ENCODE data around the gene MYBPHL. TPM values are rescaled to one million over a fixed set of nuclear protein-coding genes. Genes with fewer than 3 reads are reported as not detected.

Gene MYBPHL
- total and polyA plus RNA-seq, 2 of the 13 experiments (the other 11 are each of a cell fraction or from before 2014, with no cell fraction given): 3.7 to 3.8 TPM

- TF ChIP-seq FOXP4 (CRISPR knock-in tag; IDR thresholded peaks at IDR 0.05) (0 out of 2 replicates have a peak, but pooled peaks have one; percentile 33), HNRNPH1 (optimal IDR thresholded peaks at IDR 0.05; ENCODE audit: low read depth, low read length) (no peak), ASH2L (IDR thresholded peaks at IDR 0.05; ENCODE audit: insufficient read length, low read depth, low read length) (peak; percentile 30), MLLT10 (CRISPR knock-in tag; IDR thresholded peaks at IDR 0.05) (no peak), XBP1 (CRISPR knock-in tag; IDR thresholded peaks at IDR 0.05) (no peak), ARNT (IDR thresholded peaks at IDR 0.05) (no peak), FOXA1 (IDR thresholded peaks at IDR 0.05) (no peak), FOXA1 (CRISPR knock-in tag; IDR thresholded peaks at IDR 0.05) (peak; percentile 54), DNMT3B (CRISPR knock-in tag; conservative IDR thresholded peaks at IDR 0.05) (0 out of 2 replicates have a peak, but pooled peaks have one; percentile 39), TARDBP (CRISPR knock-in tag; IDR thresholded peaks at IDR 0.05) (peak; percentile 95), ELF3 (CRISPR knock-in tag; IDR thresholded peaks at IDR 0.05) (peak; percentile 78), SMARCC2 (IDR thresholded peaks at IDR 0.05) (no peak), ZSCAN21 (CRISPR knock-in tag; IDR thresholded peaks at IDR 0.05; ENCODE audit: borderline replicate concordance) (peak; percentile 64; the same call in 1 of the 2 replicates), ZFX (CRISPR knock-in tag; IDR thresholded peaks at IDR 0.05; ENCODE audit: low read depth) (peak; percentile 92), NR2F2 (IDR thresholded peaks at IDR 0.05; ENCODE audit: borderline replicate concordance, low read depth) (no peak), ZNF646 (CRISPR knock-in tag; IDR thresholded peaks at IDR 0.05) (no peak), PREB (CRISPR knock-in tag; IDR thresholded peaks at IDR 0.05) (no peak), ZNF17 (CRISPR knock-in tag; IDR thresholded peaks at IDR 0.05) (no peak), GATAD1 (CRISPR knock-in tag; IDR thresholded peaks at IDR 0.05) (peak; percentile 78), GABPA (IDR thresholded peaks at IDR 0.05; ENCODE audit: low read depth, low read length) (no peak), GABPA (CRISPR knock-in tag; IDR thresholded peaks at IDR 0.05; ENCODE audit: low read depth) (no peak), FOXM1 (CRISPR knock-in tag; IDR thresholded peaks at IDR 0.05) (no peak), BRD4 (CRISPR knock-in tag; IDR thresholded peaks at IDR 0.05) (no peak), HNRNPL (IDR thresholded peaks at IDR 0.05; ENCODE audit: low read depth, low read length) (peak; percentile 98)
Measured at GRCh38 chr1:109263597-109264378, 43.0 kb downstream of the MYBPHL start (continued).
